NOMO-1 treated with DMSO at 0.1 percent for 48 hours (cell line): ENCODE results near the gene CNTNAP2.
"Not testable (repeated sequence)": the region's sequence is repeated elsewhere in the genome, so short reads cannot be mapped to it uniquely, and the experiment has no call there.

ENCODE experiments used
- DNase-seq: peaks from one replicate; lab custom pipeline; 2025; ENCODE audit not compliant: unreplicated experiment; lab: John Stamatoyannopoulos, UW

Gene CNTNAP2

GRCh38 chr7:147071536-147071935, 954.9 kb downstream of the CNTNAP2 start:
- DNase-seq: no peak

GRCh38 chr7:147078312-147078711, 961.7 kb downstream of the CNTNAP2 start:
- DNase-seq: no peak

GRCh38 chr7:147079083-147079482, 962.5 kb downstream of the CNTNAP2 start:
- DNase-seq: no peak

- no peak for DNase-seq
Observed at GRCh38 chr7:147079921-147080420, 963.4 kb downstream of the CNTNAP2 start.

DNA sequence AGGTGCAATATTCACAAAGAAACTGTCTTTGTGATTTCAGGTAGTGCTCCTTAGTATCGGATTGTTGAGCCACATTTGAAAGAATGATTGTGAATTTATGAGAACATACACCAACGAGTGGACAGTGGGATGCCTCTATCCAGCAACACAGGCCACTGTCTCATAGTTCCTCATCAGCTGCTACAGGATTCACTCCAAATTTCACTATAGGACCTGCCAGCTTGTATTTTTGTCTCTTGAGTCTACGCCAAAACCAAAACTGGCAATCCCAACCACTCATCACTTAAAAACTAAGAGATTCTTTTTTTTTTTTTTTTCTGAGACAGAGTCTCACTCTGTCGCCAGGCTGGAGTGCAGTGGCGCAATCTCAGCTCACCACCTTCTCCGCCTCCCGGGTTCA, 964.5 kb downstream of the CNTNAP2 start:
- DNase-seq: no peak

DNA sequence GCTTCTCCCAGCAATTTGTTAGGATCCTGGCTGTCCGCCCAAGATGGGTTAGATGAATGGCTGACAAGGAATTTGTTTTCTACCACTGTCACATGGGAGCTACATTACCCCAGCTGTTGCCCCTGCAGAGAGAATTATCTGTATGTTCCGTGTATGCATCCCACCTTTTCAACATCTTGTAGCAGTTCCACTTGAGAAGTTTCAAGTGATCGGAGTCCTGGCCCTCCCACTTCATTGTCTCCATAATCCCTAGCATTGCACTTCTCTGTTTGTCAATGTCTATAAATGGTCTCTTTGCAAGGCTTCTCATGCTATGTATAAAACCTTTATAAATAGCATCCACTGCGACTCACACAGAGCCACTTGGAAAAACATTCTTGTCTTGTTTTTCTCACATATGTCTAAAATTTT, 972.5 kb downstream of the CNTNAP2 start:
- DNase-seq: no peak

GRCh38 chr7:147089608-147090007, 973.0 kb downstream of the CNTNAP2 start:
- DNase-seq: no peak

DNA sequence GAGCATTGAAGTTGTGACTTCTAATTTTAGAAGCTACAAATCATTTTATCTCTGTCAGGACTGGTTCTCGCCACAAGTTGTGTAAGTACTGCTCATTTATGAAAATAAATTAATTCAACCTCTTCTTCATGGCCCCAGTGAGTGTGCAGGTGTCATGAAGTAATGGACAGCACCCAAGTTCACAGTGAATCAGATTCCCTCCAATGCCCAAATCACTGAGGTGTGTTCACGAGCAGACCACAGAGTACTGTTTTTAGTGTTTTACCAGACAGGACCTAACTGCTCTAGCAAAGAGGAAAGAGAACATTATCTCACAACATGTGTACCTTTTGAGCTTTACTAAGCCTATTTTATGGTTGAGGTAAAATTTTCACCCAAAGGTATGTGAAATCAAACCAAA, 980.0 kb downstream of the CNTNAP2 start:
- DNase-seq: no peak

DNA sequence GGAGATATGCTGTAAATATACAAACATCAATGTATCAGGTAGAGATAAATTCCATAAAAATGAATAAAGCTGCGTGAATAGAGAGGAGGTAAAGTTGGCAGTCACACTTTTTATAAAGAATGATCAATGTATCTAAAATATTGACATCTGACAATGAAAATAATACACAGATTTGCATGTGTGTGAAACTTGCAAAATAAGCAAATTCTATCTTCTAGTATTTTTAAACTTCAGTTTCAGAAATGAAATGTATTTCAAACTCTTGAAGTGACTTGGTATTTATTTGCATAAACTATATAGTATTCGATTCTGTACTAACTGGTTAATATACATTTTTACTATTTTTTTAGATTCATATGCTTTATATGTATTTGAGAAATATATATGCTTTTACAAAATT, 986.6 kb downstream of the CNTNAP2 start:
- no peak for DNase-seq

DNA sequence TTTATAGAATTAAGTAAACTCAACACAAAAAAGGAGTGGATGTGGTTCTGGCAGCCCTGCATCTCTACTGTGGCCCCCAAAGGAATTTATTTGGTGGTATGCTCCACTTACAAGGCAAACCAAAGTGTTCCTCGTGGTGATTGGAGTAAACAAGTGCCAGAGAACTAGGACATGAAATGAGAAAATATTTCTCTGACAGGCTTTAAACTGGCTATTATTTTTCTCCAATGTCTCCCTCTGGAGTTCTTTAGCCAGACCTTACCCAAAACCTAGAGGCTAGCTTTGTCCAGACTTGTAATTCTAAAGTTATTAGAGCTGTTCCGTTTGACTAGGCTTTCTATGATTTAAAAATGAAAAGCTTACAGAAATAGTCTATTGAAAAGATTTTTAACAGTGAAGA, 990.1 kb downstream of the CNTNAP2 start:
- DNase-seq: no peak

DNA sequence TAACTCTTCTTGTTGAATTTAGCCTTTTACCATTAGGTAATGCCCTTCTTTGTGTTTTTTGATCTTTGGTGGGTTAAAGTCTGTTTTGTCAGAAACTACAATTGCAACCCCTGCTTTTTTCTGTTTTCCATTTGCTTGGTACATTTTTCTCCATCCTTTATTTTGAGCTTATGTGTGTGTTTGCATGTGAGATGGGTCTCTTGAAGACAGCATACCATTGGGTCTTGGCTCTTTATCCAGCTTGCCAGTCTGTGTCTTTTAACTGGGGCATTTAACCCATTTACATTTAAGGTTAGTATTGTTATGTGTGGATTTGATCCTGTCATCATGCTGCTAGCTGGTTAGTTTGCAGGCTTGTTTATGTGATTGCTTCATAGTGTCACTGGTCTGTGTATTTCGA, 997.9 kb downstream of the CNTNAP2 start:
- DNase-seq: not testable (repeated sequence)

DNA sequence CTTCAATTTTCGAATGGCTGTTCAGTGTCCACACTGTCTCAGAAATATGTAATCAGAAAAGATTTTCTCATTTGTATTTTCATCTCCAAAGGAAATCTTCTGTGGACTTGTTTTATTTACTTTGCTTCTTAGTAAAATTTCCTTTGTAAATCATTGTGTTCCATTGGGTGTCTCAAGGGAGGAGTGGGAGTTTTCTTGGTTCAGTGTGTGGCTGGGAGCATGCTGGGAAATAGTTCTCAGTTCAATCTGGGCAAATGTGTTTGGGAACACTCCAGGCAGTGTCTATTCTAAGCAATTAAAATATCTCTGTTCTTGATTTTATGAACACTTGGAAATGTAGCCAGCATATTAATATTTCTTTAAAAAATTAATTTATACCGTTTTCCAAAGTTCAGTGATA, 1019.8 kb downstream of the CNTNAP2 start:
- no peak for DNase-seq

- DNase-seq: no peak
Observed at GRCh38 chr7:147145194-147145593, 1028.6 kb downstream of the CNTNAP2 start.

DNA sequence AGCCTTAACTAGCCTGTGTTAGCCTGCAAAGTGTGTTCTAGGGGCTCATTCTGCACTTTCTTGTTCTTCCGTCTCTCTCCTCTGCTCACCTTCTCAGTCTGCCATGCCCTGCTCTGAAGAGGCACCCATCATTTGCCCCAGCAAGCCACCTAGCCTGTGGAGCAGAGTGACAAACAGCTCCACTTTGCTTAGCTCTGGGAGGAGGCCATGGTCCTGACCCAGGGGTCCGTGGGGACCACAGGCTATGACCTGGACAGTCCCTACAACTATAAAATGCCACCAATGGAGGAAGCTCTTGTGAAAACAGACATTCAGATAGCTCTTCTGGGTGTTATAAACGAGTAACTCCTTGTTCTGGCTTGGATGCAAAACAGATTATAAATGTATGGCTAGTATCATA, 1029.6 kb downstream of the CNTNAP2 start:
- no peak for DNase-seq

GRCh38 chr7:147151661-147152060, 1035.1 kb downstream of the CNTNAP2 start:
- no peak for DNase-seq

DNA sequence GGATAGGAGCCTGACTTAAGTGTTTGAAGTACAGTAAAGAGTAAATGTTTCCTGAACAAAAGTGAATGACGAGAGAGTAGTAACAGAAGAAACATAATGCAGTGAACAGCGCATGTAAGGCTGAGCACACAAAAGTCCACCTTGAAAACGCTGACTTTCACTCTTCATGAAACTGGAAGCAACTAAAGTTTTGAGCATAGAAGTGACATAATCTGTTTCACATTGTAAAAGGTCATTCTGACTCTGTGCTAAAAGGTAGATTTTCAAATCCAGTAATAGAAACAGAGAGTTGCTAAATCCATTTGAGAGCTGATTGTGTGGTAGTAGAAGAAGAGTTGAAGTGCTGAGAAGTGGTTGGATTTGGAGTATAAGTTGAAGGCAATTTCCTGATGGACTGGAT, 1037.0 kb downstream of the CNTNAP2 start:
- DNase-seq: no peak

- no peak for DNase-seq
Observed at GRCh38 chr7:147161405-147161804, 1044.8 kb downstream of the CNTNAP2 start.

DNA sequence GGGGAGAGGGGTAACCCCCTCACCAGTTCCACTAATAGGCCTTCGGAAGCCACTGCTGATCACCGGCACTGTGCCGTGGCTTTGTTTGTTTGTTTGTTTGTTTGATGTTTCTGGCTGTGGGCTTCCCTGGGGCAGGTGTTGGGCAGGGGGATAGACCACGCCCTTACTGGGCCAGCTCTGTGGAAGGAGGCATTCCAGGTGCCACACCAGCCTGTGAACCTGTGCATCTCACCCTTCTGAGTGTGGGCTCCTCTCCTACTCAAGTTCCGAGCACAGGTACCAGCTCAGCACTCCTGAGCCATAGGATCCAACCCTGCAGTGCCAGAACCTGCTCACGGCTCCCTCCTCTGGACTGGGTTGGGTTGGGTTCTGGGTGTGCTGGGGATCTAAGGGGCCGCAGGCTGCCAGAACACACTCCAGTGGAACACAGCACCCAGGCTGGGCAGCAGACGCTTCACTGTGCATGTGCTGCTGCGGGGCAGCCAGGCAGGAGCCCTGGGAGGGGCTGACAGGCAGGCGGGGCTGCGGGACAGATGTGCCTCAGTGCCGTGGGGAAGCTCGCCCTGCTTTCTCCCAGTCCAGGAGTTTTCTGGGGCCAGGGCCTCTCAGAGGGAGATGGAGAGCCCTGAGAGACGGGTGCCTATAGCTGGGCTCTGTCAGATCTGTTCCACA, 1053.9 kb downstream of the CNTNAP2 start:
- no peak for DNase-seq

DNA sequence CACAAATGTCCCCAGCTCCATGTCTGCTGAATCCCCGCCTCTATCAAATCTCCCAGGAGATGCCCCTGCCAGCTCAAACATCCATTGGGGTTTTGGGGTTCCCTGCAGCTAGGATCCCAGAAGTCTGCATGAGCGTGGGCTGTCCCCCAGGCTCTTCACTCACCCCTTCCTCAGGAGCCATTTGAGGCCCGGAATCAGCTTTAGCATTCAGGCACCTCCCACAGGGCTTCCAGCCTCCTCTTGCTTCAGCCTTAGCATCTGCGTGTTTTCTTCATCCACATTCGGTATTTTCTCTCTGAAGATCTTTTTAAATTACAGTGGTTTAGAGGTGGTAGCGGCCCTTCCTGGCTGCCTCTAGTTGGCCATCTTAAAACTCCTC, 1054.4 kb downstream of the CNTNAP2 start:
- no peak for DNase-seq

- no peak for DNase-seq
Observed at GRCh38 chr7:147173883-147174282, 1057.3 kb downstream of the CNTNAP2 start.

- DNase-seq: no peak
Observed at GRCh38 chr7:147182874-147183273, 1066.3 kb downstream of the CNTNAP2 start.

DNA sequence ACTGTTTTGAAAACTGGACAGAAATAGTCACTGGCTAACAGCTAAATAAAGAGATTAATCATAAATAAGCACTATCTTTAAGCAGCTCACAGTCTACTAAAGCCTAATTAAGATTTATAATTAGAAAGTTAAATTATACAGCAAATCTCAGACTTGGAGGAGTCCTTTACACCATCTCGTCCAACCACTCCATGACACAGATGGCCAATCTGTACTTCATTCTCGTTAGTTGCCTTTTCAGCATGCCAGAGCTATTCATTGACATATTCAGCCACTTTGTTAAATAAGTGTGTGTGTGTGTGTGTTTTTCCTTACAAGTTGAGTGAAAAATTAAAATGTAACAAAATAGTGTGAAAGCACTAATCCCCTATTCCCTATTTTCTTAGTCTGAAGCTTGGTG, 1066.7 kb downstream of the CNTNAP2 start:
- DNase-seq: no peak

DNA sequence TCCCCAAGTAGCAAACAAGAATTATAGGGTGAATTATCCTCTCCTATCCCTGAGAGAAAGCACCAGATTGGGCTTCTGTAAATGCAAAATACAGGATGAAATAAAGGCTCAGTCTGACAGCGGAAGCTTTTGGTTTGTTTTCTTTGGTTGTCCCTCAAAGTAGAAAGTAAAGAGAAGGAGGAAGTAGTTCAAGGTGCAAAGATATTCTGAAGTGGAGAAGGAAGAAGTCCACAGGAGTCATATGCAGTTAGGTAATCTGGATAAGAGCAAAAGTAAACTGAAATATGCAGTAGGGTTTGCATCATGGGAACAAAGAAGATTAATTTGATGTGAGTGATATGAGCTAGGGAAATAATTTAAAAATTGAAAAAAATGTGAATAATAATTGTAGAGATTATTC, 1071.9 kb downstream of the CNTNAP2 start:
- no peak for DNase-seq
